Measurements from ENCODE around the gene IL1B.

The IL1B gene

GRCh38 chr2:112783187-112783714 is 53.3 kb downstream of the IL1B start:
- no peak for DNase-seq (ENCODE audit: low spot score)

- no peak for DNase-seq (ENCODE audit: low spot score)
Measured at GRCh38 chr2:112782234-112782799, 54.3 kb downstream of the IL1B start.

Data from SK-N-DZ (cell line).